GM12873 (cell line): ENCODE results near the gene LRRC75A.

Source experiments
- TF ChIP-seq, protein P1 (sequence below): IDR thresholded peaks from 2 replicates; pipeline ENCODE4 v1.5.1; 2012; ENCODE audit warnings: low read depth, mild to moderate bottlenecking, moderate library complexity, low read length, control low read depth; ENCODE audit not compliant: insufficient read depth; ENCODE audit errors: missing control alignments

LRRC75A gene

DNA sequence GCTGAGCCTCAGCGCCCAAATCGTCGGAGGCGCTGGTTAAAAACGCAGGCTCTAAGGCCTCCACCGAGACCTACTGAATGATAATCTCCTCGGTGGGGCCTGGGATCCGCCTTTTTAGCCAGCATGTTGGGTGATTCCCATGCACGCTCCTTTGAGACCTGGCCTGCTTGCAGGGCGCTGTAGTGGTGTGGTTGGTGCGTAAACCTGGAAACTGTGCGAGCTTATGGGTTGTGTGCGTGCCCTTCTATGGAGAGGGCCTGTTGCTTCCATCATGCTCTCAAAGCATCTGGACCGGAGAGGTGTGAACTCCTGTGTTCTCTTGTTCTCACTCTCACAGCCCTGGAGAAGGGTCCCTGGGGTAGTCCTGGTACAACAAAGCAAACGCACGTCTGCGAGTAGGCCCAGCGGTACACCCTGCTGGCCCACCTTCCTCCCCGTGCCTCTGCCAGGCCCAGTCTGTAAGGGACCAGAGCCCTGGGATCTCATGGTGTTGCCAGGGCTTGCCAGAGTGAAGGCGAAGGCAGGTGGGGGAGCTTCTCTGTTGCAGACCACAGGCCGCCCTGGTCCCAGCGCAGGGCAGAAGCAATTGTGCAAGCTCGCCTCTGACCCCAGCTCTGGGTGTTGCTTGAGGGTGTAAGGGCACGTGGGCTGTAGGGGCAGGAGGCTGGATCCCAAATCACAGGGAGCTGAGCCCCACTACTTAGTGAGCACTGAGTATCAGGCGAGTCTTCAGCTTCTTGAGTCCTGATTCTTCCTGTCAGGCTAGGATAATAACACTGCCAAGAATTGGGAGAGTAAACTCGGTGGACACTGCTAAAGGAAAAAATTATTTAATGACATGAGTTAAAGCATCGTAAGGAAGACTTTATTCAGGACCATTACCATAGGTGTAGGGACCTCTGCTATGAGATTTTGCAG lies 879 bp upstream of the LRRC75A start:
- TF ChIP-seq, protein P1, sequence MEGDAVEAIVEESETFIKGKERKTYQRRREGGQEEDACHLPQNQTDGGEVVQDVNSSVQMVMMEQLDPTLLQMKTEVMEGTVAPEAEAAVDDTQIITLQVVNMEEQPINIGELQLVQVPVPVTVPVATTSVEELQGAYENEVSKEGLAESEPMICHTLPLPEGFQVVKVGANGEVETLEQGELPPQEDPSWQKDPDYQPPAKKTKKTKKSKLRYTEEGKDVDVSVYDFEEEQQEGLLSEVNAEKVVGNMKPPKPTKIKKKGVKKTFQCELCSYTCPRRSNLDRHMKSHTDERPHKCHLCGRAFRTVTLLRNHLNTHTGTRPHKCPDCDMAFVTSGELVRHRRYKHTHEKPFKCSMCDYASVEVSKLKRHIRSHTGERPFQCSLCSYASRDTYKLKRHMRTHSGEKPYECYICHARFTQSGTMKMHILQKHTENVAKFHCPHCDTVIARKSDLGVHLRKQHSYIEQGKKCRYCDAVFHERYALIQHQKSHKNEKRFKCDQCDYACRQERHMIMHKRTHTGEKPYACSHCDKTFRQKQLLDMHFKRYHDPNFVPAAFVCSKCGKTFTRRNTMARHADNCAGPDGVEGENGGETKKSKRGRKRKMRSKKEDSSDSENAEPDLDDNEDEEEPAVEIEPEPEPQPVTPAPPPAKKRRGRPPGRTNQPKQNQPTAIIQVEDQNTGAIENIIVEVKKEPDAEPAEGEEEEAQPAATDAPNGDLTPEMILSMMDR = no peak

DNA sequence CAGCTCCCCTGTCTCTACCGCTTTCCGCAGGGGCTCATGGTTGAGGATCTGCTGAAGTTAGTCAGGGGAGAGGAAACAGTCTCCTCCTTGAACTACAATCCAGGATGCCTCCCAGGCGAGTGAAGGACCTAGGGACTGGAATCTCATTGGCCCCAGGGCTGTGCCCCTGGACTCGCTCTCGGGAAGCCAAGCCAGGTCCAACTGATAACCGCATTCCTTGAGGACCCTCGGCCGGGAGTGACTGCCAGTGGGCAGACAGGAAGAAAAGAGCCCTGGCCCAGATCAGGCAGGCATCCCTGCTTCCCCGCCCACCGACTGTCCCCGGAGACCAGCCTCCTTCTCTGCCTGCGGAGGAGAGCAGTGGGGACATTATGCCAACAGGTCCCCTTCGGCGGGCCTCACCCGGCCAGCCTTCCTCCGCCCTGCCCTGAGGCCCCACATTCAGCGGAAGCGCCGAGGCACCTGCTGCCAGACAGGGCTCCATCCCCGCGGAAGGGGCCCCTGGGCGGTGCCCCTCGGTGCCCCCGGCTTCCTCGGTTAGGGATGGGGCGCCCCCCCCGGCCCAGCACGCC lies 776 bp downstream of the LRRC75A start:
- TF ChIP-seq, protein P1 = no peak

DNA sequence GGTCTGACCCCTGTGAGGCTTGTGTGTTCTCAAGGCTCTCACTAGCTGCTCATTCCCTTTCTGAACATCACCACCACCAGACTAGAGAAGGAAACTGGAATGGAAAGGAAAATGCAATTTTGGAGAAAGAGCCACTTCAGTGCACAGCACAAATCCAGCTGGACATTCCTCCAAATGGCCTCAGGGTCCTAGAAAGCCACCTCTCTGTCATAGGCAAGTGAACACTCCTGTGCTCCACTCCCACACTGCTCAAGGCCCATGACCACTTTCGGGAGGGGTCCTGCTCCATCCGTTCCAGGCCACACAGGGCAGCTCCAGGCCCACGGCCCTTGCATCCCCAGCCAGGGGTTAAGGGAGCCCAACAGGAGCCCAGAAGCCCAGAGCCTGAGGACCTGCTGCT lies 2.6 kb downstream of the LRRC75A start:
- TF ChIP-seq, protein P1 = no peak

DNA sequence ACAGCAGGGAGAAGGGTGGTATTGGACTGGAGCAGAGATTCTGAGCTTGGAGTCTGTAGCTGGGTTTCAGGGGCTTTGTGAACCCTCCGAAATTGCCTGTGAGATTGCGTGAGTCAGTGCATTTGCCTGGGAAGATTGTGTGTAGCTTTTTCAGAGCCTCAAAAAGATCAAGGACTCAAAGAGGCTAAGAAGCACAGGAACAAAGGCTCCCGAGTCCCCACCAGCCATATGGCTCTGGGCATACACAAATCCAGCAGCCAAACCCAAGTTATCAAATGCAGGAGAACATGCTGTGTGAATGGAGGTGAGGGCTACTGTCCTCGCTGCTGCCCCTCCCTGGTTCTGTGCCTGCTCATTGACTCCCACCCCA lies 3.0 kb downstream of the LRRC75A start:
- TF ChIP-seq, protein P1 = no peak

DNA sequence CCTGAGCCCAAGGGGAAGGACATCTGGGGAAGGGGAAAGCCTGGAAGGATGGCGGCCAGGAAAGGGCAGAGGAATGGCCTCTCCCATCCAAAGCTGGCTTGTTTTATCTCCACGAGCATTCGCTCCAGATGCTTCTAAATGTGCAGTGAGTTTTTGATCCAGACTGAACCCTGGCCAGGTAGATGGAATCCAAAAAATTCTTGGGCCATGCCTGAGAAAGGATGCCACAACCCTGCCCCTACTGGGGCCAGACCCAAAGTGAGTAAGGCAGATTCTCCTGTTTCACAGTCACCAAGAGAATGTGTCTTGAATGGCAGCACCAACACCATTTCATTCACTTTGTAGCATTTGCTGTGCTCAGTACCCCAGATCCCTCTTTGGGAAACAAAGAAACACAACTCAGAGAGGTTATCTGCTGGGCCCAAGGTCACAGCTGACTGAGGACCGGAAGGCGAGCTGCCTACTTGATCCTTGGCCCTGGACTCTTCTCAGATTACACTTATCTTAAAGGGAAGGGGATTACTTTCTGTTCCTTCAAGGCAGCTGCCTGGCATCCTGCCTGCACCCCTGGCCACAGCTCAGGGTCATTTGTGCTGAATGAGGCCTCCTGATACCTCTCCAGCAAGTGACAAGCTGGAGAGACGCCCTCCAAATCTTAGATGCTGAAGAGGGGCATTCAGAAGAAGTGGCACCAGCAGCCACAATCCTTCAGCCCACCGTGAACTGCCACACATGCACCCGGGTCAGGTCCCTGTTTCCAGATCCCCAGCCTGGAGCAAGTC lies 3.6 kb downstream of the LRRC75A start:
- TF ChIP-seq, protein P1 = no peak

DNA sequence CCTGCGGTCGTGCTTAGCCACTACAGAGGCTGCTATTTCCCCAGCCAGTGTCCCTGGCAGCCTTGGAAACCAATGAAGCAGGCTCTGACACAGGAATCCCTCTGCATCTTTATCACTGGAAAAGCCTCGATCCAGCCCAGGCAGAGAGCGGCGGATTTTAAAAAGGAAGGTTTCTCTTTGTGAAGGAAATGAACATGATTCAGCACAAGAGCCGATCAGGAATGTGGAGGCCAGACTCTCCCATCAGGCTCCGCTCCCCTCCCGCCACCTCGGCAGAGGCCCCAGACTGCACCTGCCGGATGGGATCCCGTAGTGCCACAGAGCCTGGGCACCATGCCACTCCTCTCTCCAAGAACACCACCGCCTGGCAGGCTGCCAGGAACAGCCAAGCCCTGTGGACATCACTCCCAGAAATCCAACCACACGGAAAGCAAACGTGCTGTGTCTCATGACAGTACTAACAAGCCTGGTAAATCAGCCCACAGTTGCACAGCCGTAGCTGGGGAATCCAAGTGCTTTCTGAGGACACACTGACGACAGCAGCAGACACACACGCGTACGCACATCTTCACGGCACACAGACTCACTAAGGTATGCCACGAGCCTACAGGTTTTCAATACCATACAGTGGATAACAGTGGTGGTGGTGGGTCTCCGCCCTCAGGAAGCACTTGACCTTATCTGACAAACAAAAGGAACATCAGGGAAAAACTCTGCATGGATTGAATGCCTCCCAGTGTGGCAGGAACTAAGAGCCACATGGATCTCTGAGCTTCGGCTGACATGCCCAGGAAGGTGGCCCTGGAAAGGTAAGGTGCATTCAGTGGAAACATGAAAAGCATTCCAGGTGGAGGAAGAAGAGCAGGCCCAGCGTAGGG lies 5.4 kb downstream of the LRRC75A start:
- TF ChIP-seq, protein P1 = no peak
